Activated T-helper 2 cell treated with anti-CD3 and anti-CD28 coated beads, Interferon-gamma antibody, Interleukin-2, Interleukin-4, amounts not matched to agents 10 μg/mL and 5 μg/mL and 100 μg/mL, durations not matched to agents 14 hours and 24 hours and 36 hours (primary cell): Measurements from ENCODE around the gene GP9. TPM values are rescaled to one million over a fixed set of nuclear protein-coding genes. Genes with fewer than 3 reads are reported as not detected.

ENCODE experiments used
- DNase-seq: peaks from one replicate; pipeline ENCODE4 v3.0.0; 2021; ENCODE audit warnings: low spot score
- H3K27ac Mint-ChIP-seq: one replicate; pipeline ENCODE4 v1.8.0; 2021; ENCODE audit warnings: mixed read lengths
- H3K27me3 Mint-ChIP-seq: one replicate; pipeline ENCODE4 v1.8.0; 2021; ENCODE audit warnings: low read depth, mixed read lengths
- H3K36me3 Mint-ChIP-seq: one replicate; pipeline ENCODE4 v1.8.0; 2021; ENCODE audit warnings: low read depth, mixed read lengths
- H3K4me1 Mint-ChIP-seq: one replicate; pipeline ENCODE4 v1.8.0; 2021; ENCODE audit warnings: low read depth, mixed read lengths
- H3K4me3 Mint-ChIP-seq: one replicate; pipeline ENCODE4 v1.8.0; 2021; ENCODE audit warnings: low read depth, mild to moderate bottlenecking, moderate library complexity, mixed read lengths
- H3K9me3 Mint-ChIP-seq: one replicate; pipeline ENCODE4 v1.8.0; 2021; ENCODE audit warnings: mixed read lengths
- intact Hi-C: fragments of 100-400 bp; cut with micrococcal nuclease; formaldehyde crosslinking; loops from one replicate; pipeline ENCODE4 v1.15.1; 2023
- total RNA-seq: library from RNA; stranded (reverse); gene quantifications from 2 replicates; pipeline ENCODE4 v1.2.3, GENCODE V29; 2022

The GP9 gene
- total RNA-seq = not detected in 2 replicates

DNA sequence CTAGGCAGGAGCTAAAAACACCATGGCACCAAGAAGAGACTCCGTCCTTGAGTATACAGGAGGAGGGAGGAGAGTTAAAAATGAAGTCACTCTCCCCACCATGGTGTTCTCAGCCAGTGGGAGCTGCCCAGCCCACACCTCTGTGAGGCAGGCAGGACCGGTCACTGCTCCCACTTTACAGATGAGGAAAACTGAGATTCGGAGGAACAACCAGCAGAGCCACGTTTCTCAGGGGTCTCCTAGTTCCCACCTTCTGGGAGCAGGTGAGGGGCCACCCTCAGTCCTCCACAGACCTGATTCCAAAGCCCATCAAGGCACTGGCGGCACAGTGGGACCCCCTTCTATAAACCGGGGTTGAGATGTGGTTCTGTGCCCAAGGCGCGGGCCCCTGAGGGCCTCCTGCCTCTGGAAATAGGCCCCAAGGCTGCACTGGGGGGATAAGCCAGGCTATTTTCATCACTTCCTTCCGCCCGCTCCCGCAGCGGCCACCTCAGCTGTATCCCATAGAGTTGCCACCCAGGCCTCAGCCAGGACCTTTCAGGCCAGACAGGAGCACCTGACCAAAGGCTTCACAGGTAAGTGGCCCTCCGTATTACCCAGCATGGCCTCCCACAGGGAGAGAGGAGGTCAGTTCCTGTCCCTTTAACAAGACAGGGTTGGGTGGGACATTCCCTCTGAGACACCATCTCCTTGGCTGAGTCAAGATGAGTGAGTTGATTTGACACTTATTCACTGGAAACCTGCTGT, at the start of gene GP9:
GP9 (plus strand) TSS at position 504 of the 747 bp plus-strand sequence. CDS start 961 bp downstream, outside the sequence.
- Mint-ChIP-seq H3K9me3 (no peaks in the 10 kb centered on the region), H3K4me1 (no peaks in the 10 kb centered on the region), H3K4me3 (no peak within 1 kb of the TSS), H3K36me3 (no peaks in the 10 kb centered on the region), H3K27me3 (peaks cover 2% of the 10 kb centered on the region), H3K27ac (no peak within 1 kb of the TSS)
- intact Hi-C loops = no loop called here
- no peak for DNase-seq

GRCh38 chr3:129013491-129013891, 47.1 kb upstream of the GP9 start:
- intact Hi-C loops = no loop called here
- Mint-ChIP-seq H3K27me3 (no peaks in the 10 kb centered on the region), H3K27ac (no peak overlapping the region), H3K36me3 (no peaks in the 10 kb centered on the region), H3K4me1 (peaks cover 26% of the 10 kb centered on the region), H3K9me3 (no peaks in the 10 kb centered on the region), H3K4me3 (no peak overlapping the region)
- DNase-seq = no peak

DNA sequence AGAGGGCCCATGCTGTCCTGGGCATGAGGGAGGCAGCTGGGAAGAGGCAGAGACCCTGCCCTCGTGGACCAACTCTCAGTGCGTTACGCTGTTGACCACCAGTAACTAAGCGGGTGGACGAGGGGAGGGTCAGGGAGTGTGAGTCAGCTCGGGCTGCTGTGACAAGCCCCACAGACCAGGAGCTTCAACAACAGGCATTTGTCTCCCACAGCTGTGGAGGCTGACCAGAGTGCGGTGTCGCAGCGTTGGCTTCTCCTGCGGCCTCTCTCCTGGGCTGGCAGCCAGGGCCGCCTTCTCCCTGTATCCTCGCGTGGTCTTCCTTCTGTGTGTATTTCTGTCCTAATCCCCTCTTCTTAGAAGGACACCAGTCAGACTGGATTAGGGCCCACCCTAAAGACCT, 46.4 kb upstream of the GP9 start:
- Mint-ChIP-seq H3K27me3 (no peaks in the 10 kb centered on the region), H3K27ac (no peak overlapping the region), H3K36me3 (no peaks in the 10 kb centered on the region), H3K4me3 (no peak overlapping the region), H3K9me3 (no peaks in the 10 kb centered on the region), H3K4me1 (peaks cover 26% of the 10 kb centered on the region)
- intact Hi-C loops = no loop called here
- no peak for DNase-seq

DNA sequence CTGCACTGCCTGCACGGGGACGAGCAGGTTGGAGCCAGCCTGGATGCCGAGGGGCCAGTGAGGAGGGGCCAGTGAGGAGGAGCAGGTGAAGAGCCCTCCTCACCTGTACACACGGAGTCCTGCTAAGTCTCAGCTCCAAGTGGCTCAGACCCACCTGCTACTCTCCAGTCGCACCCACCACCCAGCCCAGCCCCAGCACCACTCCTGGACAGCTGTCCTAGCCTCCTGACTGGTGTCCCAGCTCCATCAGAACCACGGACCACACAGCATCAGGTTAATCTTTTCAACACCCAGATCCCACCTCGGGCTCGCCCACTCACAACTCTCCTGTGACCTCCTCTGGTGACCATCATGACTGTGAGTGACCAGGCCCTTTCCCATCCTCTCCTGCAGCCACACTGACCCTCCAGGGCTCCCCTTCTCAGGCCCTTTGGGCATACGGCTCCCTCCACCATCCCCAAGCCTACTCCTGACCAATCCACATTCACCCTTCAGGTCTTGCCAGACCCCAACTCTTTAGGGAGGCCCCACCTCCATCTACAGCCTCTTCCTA, 45.7 kb upstream of the GP9 start:
- Mint-ChIP-seq H3K4me1 (peaks cover 26% of the 10 kb centered on the region), H3K4me3 (no peak overlapping the region), H3K27ac (peak overlapping the region; percentile 95), H3K36me3 (no peaks in the 10 kb centered on the region), H3K9me3 (no peaks in the 10 kb centered on the region), H3K27me3 (no peaks in the 10 kb centered on the region)
- intact Hi-C loops = no loop called here
- DNase-seq = no peak

DNA sequence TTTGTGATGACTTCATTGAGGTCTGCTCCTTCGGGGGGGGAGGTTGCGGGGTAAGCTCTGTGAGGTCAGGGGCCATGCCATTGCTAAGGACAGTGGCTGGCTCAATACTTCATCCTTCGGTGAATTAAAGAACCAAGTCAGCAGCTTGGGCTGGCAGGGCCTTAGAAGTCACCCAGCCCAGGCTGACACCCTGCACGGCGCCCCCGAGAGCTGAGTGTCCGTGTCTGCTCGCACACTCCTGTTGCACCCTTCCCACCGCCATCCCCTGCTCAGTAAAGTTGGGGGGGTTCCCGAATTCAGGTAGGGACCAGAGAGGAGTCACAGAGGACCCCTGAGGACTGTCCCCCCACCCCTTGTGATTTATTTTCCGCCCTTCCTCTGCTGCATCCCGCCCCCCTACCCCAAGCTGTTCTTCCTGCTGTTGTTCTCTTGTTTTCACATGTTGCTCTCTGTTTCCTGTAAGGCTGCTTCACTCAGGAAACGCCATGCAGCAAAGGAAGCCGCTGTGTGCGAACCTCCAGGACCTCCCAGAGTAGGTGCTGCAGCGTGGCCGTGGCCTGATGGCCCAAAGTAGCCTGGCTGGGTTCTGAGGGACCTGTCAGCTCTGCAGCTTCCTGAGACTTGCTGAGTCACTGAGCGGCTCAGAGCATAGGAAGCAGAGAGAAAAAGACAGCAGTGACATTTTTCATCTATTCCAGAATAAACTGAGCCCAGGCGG, 45.0 kb upstream of the GP9 start:
- Mint-ChIP-seq H3K9me3 (no peaks in the 10 kb centered on the region), H3K27ac (peak overlapping the region; percentile 95), H3K36me3 (no peaks in the 10 kb centered on the region), H3K4me1 (peaks cover 26% of the 10 kb centered on the region), H3K4me3 (peak overlapping the region; percentile 34), H3K27me3 (no peaks in the 10 kb centered on the region)
- peak; percentile 33 for DNase-seq
- intact Hi-C loops = loop anchor here (1.0 kb wide), 1 partner anchor 12 kb away; no protein-coding TSS in a partner anchor

- intact Hi-C loops = loop anchor here (1.0 kb wide), 1 partner anchor 11 kb away; no protein-coding TSS in a partner anchor
- Mint-ChIP-seq H3K27ac (peak overlapping the region; percentile 95), H3K9me3 (no peaks in the 10 kb centered on the region), H3K4me1 (peaks cover 26% of the 10 kb centered on the region), H3K27me3 (no peaks in the 10 kb centered on the region), H3K36me3 (no peaks in the 10 kb centered on the region), H3K4me3 (peak overlapping the region; percentile 34)
- DNase-seq = no peak
Measured at GRCh38 chr3:129016356-129016719, 44.2 kb upstream of the GP9 start.

GRCh38 chr3:129016720-129017483, 43.7 kb upstream of the GP9 start:
- intact Hi-C loops = loop anchor here (1.0 kb wide), 1 partner anchor 10 kb away; no protein-coding TSS in a partner anchor
- Mint-ChIP-seq H3K4me3 (no peak overlapping the region), H3K27ac (peak overlapping the region; percentile 95), H3K9me3 (no peaks in the 10 kb centered on the region), H3K4me1 (peaks cover 26% of the 10 kb centered on the region), H3K27me3 (no peaks in the 10 kb centered on the region), H3K36me3 (no peaks in the 10 kb centered on the region)
- no peak for DNase-seq

GRCh38 chr3:129017484-129017899, 43.1 kb upstream of the GP9 start:
- intact Hi-C loops = no loop called here
- H3K36me3 Mint-ChIP-seq = no peaks in the 10 kb centered on the region
- no peaks in the 10 kb centered on the region for H3K27me3 Mint-ChIP-seq
- no peaks in the 10 kb centered on the region for H3K9me3 Mint-ChIP-seq
- H3K4me1 Mint-ChIP-seq = peaks cover 26% of the 10 kb centered on the region
- no peak for DNase-seq
- peak overlapping the region; percentile 57 for H3K27ac Mint-ChIP-seq
- H3K4me3 Mint-ChIP-seq = no peak overlapping the region

DNA sequence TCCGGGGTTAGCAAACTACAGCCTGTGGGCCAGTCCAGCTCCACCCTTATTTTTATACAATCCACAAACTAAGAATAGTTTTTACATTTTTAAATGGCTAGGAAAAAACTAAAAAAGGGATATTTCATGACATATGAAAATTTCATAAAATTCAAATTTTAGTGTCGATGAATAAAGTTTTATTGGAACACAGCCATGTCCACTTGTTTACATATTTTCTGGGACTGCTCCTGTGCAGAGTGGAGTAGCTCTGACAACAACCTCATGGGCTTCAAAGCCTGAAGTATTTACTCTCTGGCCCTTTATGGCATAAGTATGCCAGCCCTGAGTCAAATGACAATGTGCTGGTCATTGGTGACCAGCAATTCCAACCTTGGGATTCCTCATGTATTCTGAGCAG, 42.3 kb upstream of the GP9 start:
- Mint-ChIP-seq H3K4me3 (no peak overlapping the region), H3K9me3 (no peaks in the 10 kb centered on the region), H3K4me1 (peaks cover 26% of the 10 kb centered on the region), H3K27ac (no peak overlapping the region), H3K36me3 (no peaks in the 10 kb centered on the region), H3K27me3 (no peaks in the 10 kb centered on the region)
- intact Hi-C loops = no loop called here
- no peak for DNase-seq

GRCh38 chr3:129018751-129019150, 41.8 kb upstream of the GP9 start:
- DNase-seq = no peak
- Mint-ChIP-seq H3K9me3 (no peaks in the 10 kb centered on the region), H3K27ac (no peak overlapping the region), H3K4me1 (peaks cover 26% of the 10 kb centered on the region), H3K4me3 (no peak overlapping the region), H3K36me3 (no peaks in the 10 kb centered on the region), H3K27me3 (no peaks in the 10 kb centered on the region)
- intact Hi-C loops = no loop called here

- intact Hi-C loops = no loop called here
- Mint-ChIP-seq H3K27me3 (no peaks in the 10 kb centered on the region), H3K36me3 (no peaks in the 10 kb centered on the region), H3K4me3 (no peak overlapping the region), H3K27ac (no peak overlapping the region), H3K9me3 (no peaks in the 10 kb centered on the region), H3K4me1 (peaks cover 26% of the 10 kb centered on the region)
- no peak for DNase-seq
Measured at GRCh38 chr3:129019266-129019665, 41.3 kb upstream of the GP9 start.

DNA sequence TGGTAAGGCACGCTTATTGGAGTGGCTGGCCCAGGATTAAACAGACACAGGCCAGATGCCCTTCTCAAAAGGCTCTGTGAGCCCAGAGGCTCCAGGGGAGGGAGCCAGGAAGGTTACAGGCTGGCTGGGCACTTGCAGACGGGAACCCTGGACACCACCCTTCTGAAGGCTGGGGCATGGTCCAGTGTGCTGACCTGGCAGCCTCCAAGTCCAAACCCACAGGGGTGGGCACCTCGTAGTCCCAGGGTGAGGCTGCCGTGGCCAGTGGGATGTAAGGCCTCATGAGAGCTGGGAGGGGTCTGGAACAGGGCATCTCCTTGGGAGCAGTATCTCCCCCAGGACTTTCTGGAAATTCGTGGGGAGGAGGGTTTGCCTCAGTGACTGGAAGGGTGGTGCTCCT, 39.9 kb upstream of the GP9 start:
- no peak overlapping the region for H3K27ac Mint-ChIP-seq
- H3K4me1 Mint-ChIP-seq = peaks cover 17% of the 10 kb centered on the region
- no peak for DNase-seq
- intact Hi-C loops = no loop called here
- no peaks in the 10 kb centered on the region for H3K9me3 Mint-ChIP-seq
- no peak overlapping the region for H3K4me3 Mint-ChIP-seq
- no peaks in the 10 kb centered on the region for H3K36me3 Mint-ChIP-seq
- H3K27me3 Mint-ChIP-seq = no peaks in the 10 kb centered on the region
